ENCODE measurements around the gene REM1. TPM values are rescaled to one million over a fixed set of nuclear protein-coding genes. Genes with fewer than 3 reads are reported as not detected.
A peak's percentile ranks its signal among the peaks of the same experiment; 100 is the strongest.
"Not testable (repeated sequence)": the region's sequence is repeated elsewhere in the genome, so short reads cannot be mapped to it uniquely, and the experiment has no call there.

REM1 gene
- not detected in 2 replicates for total RNA-seq (2014; rRNA removed; shearing (Covaris generic))

- H3K4me1 ChIP-seq, result no peaks in the 10 kb centered on the region
- no peaks in the 10 kb centered on the region for H3K36me3 ChIP-seq
- DNase-seq, result no peak
- no peak within 1 kb of the TSS for H3K4me3 ChIP-seq
- no peaks in the 10 kb centered on the region for H3K9me3 ChIP-seq (replicated peaks)
- H3K27ac ChIP-seq, result no peak within 1 kb of the TSS
- no peaks in the 10 kb centered on the region for H3K27me3 ChIP-seq
Measured at GRCh38 chr20:31474758-31475427, at the start of gene REM1, which contains the start of gene DEFB124. Gene REM1, plus strand, starts transcription at chr20:31475288. Its CDS starts 1,158 bp downstream, at chr20:31476446. Gene DEFB124, minus strand, starts transcription at chr20:31475127. Its CDS starts 2,114 bp downstream, at chr20:31473013.

GRCh38 chr20:31425797-31426196, 49.3 kb upstream of the REM1 start:
- no peak overlapping the region for H3K4me3 ChIP-seq
- H3K9me3 ChIP-seq (replicated peaks), result no peaks in the 10 kb centered on the region
- no peaks in the 10 kb centered on the region for H3K27me3 ChIP-seq
- no peak overlapping the region for H3K27ac ChIP-seq
- H3K4me1 ChIP-seq, result no peaks in the 10 kb centered on the region
- no peaks in the 10 kb centered on the region for H3K36me3 ChIP-seq
- DNase-seq, result no peak

- not testable (repeated sequence) for DNase-seq; H3K9me3 ChIP-seq (replicated peaks); H3K36me3 ChIP-seq; H3K27ac ChIP-seq; H3K27me3 ChIP-seq; H3K4me1 ChIP-seq; H3K4me3 ChIP-seq
Measured at GRCh38 chr20:31426891-31427551, 48.1 kb upstream of the REM1 start.

- not testable (repeated sequence) for DNase-seq; H3K9me3 ChIP-seq (replicated peaks); H3K4me1 ChIP-seq; H3K36me3 ChIP-seq; H3K27me3 ChIP-seq; H3K27ac ChIP-seq; H3K4me3 ChIP-seq
Measured at GRCh38 chr20:31427576-31427975, 47.5 kb upstream of the REM1 start.

- Histone ChIP-seq H3K27ac (no peak overlapping the region), H3K4me3 (no peak overlapping the region), H3K36me3 (no peaks in the 10 kb centered on the region), H3K9me3 (replicated peaks) (no peaks in the 10 kb centered on the region), H3K4me1 (no peaks in the 10 kb centered on the region), H3K27me3 (0 out of 2 replicates have a peak, but pooled peaks cover 3% of the 10 kb centered on the region)
- peak in 1 of 2 experiments; percentile 41 for DNase-seq
Measured at GRCh38 chr20:31430568-31431115, 44.4 kb upstream of the REM1 start.

GRCh38 chr20:31440012-31440659, 35.0 kb upstream of the REM1 start, which contains the start of gene DEFB123:
Gene DEFB123, plus strand, starts transcription at chr20:31440632. Its CDS starts 67 bp downstream, at chr20:31440699.
- Histone ChIP-seq H3K27me3 (peaks cover 8% of the 10 kb centered on the region), H3K27ac (no peak within 1 kb of the TSS), H3K9me3 (replicated peaks) (no peaks in the 10 kb centered on the region), H3K4me1 (no peaks in the 10 kb centered on the region), H3K36me3 (no peaks in the 10 kb centered on the region), H3K4me3 (no peak within 1 kb of the TSS)
- no peak for DNase-seq

- Histone ChIP-seq H3K9me3 (replicated peaks) (no peaks in the 10 kb centered on the region), H3K4me3 (no peak overlapping the region), H3K27me3 (no peaks in the 10 kb centered on the region), H3K36me3 (no peaks in the 10 kb centered on the region), H3K27ac (no peak overlapping the region), H3K4me1 (no peaks in the 10 kb centered on the region)
- no peak for DNase-seq
Measured at GRCh38 chr20:31446084-31446819, 28.8 kb upstream of the REM1 start.

- no peak overlapping the region for H3K4me3 ChIP-seq
- no peak overlapping the region for H3K27ac ChIP-seq
- H3K36me3 ChIP-seq, result no peaks in the 10 kb centered on the region
- no peaks in the 10 kb centered on the region for H3K4me1 ChIP-seq
- H3K9me3 ChIP-seq (replicated peaks), result no peaks in the 10 kb centered on the region
- DNase-seq, result no peak
- peaks cover 3% of the 10 kb centered on the region; the same call in 1 of the 2 replicates for H3K27me3 ChIP-seq
Measured at GRCh38 chr20:31449511-31450414, 25.3 kb upstream of the REM1 start.

GRCh38 chr20:31452575-31452974, 22.5 kb upstream of the REM1 start:
- Histone ChIP-seq H3K4me1 (no peaks in the 10 kb centered on the region), H3K9me3 (replicated peaks) (no peaks in the 10 kb centered on the region), H3K27me3 (peaks cover 3% of the 10 kb centered on the region; the same call in 1 of the 2 replicates), H3K36me3 (no peaks in the 10 kb centered on the region), H3K4me3 (no peak overlapping the region), H3K27ac (no peak overlapping the region)
- no peak for DNase-seq

GRCh38 chr20:31454361-31454760, 20.7 kb upstream of the REM1 start:
- Histone ChIP-seq H3K27me3 (peaks cover 3% of the 10 kb centered on the region; the same call in 1 of the 2 replicates), H3K4me3 (no peak overlapping the region), H3K36me3 (no peaks in the 10 kb centered on the region), H3K9me3 (replicated peaks) (no peaks in the 10 kb centered on the region), H3K27ac (no peak overlapping the region), H3K4me1 (no peaks in the 10 kb centered on the region)
- DNase-seq, result no peak

GRCh38 chr20:31470946-31471345, 4.1 kb upstream of the REM1 start:
- H3K36me3 ChIP-seq; H3K4me3 ChIP-seq; DNase-seq; H3K9me3 ChIP-seq (replicated peaks); H3K4me1 ChIP-seq; H3K27ac ChIP-seq; H3K27me3 ChIP-seq: not testable (repeated sequence)

- H3K27me3 ChIP-seq, result no peaks in the 10 kb centered on the region
- no peak overlapping the region for H3K27ac ChIP-seq
- H3K4me1 ChIP-seq, result no peaks in the 10 kb centered on the region
- no peaks in the 10 kb centered on the region for H3K36me3 ChIP-seq
- H3K9me3 ChIP-seq (replicated peaks), result no peaks in the 10 kb centered on the region
- no peak overlapping the region for H3K4me3 ChIP-seq
- no peak for DNase-seq
Measured at GRCh38 chr20:31472395-31473330, 2.4 kb upstream of the REM1 start.

Data from SJCRH30 (cell line).